ENCODE results near the gene RPL29.
A peak's percentile ranks its signal among the peaks of the same experiment; 100 is the strongest.

RPL29 gene

DNA sequence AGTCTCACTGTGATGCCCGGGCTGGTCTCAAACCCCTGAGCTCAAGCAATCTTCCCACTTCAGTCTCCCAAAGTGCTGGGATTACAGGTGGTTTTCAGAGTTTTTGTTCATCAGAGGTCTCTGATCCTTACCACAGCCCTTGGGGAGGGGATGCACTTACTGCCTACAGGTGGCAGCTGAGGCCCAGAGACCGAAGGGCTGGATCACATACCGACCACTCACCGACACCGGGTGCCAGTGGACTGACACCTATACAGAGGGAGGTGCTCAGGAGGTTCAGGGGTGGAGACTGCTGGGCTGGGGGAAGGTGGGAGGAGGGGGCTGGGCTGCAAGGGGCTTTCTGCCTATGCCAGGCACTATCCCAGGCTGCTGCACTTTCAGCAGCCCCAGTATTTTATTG is 41.1 kb upstream of the RPL29 start:
- TF ChIP-seq, protein P1, sequence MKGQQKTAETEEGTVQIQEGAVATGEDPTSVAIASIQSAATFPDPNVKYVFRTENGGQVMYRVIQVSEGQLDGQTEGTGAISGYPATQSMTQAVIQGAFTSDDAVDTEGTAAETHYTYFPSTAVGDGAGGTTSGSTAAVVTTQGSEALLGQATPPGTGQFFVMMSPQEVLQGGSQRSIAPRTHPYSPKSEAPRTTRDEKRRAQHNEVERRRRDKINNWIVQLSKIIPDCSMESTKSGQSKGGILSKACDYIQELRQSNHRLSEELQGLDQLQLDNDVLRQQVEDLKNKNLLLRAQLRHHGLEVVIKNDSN (IDR thresholded peaks at IDR 0.05), result no peak
- peak; percentile 22 for TF ChIP-seq RAD21 (IDR thresholded peaks at IDR 0.05; ENCODE audit: low read depth)

GRCh38 chr3:52036222-52036694 is 40.6 kb upstream of the RPL29 start:
- TF ChIP-seq TAF1 (IDR thresholded peaks at IDR 0.05; ENCODE audit: low read depth) (no peak), TEAD4 (IDR thresholded peaks at IDR 0.05) (no peak), CEBPB (IDR thresholded peaks at IDR 0.05) (no peak), CREB1 (IDR thresholded peaks at IDR 0.05; ENCODE audit: low read depth) (no peak), MAX (IDR thresholded peaks at IDR 0.05) (no peak), NFIC (IDR thresholded peaks at IDR 0.05) (no peak)

DNA sequence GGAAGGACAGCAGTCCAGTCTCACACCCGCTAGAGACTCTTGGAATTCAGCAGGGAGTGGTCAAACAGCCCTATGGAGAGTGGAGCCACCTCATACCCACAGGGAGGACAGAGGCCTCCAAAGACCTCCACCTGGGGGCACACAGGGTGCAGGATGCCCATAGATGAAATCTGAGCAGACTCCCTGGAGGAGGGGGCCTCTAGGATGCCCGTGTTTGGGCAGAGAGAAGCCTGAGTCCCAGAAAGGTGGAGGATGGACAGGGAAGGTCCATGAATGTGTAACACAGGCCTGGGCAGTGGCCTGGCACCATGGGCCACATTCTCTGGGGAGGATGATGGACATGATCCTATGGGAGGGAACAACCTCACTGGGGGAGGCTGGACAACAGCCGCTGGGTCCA is 39.0 kb upstream of the RPL29 start:
- TF ChIP-seq YY1 (IDR thresholded peaks at IDR 0.05; ENCODE audit: low read depth) (no peak), EP300 (IDR thresholded peaks at IDR 0.05; ENCODE audit: borderline replicate concordance) (no peak), EGR1 (IDR thresholded peaks at IDR 0.05) (no peak), CREB1 (IDR thresholded peaks at IDR 0.05; ENCODE audit: low read depth) (no peak), TEAD4 (IDR thresholded peaks at IDR 0.05) (no peak), REST (IDR thresholded peaks at IDR 0.05; ENCODE audit: low read depth) (no peak), TAF1 (IDR thresholded peaks at IDR 0.05; ENCODE audit: low read depth) (no peak), CEBPB (IDR thresholded peaks at IDR 0.05) (no peak), NFIC (IDR thresholded peaks at IDR 0.05) (no peak), RAD21 (IDR thresholded peaks at IDR 0.05; ENCODE audit: low read depth) (no peak)

DNA sequence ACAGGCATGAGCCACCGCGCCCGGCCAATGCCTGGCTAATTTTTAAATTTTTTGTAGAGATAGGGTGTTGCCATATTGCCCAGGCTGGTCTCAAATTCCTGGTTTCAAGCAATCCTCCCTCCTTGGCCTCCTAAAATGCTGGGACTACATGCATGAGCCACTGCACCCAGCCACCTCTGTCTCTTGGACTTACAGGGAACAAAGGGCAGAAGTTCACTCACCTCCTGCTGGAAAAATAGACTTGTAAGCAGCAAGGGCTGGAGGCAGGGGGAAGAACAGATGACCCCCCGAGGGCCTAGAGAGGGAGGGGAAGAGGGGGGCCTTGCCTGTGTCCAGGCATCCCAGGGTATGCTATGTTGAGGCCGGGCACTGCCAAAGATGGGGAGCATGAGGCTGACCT is 38.5 kb upstream of the RPL29 start:
- TF ChIP-seq EGR1 (IDR thresholded peaks at IDR 0.05) (no peak), FOXM1 (IDR thresholded peaks at IDR 0.05; ENCODE audit: borderline replicate concordance, low read depth) (no peak), CEBPB (IDR thresholded peaks at IDR 0.05) (no peak), YY1 (IDR thresholded peaks at IDR 0.05; ENCODE audit: low read depth) (no peak)

- TF ChIP-seq YY1 (IDR thresholded peaks at IDR 0.05; ENCODE audit: low read depth) (no peak), EGR1 (IDR thresholded peaks at IDR 0.05) (no peak), REST (IDR thresholded peaks at IDR 0.05; ENCODE audit: low read depth) (no peak), CEBPB (IDR thresholded peaks at IDR 0.05) (no peak)
These were observed 37.2 kb upstream of the RPL29 start for GRCh38 chr3:52032702-52033408.

DNA sequence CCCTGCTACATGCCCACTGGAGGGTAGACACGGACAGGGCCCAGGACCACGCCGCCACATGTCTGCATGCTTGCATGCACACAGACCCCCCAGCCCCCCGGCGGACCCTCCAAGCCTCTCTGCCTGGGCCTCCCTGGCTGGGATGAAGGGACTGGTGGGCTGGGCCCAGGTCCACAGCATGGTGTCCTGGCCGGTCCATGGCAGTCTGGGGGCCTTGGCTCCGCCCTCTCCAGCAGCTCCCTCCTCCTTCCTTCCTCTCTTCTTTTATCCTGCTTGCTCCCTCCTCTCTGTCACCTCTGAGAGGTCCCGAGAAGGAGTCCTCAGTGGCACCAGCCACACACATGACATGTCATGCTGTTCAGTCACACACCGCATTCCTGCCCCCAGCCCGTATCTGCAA is 36.2 kb upstream of the RPL29 start:
- TF ChIP-seq YY1 (IDR thresholded peaks at IDR 0.05; ENCODE audit: low read depth), result no peak
- no peak for TF ChIP-seq TCF12 (IDR thresholded peaks at IDR 0.05; ENCODE audit: low read depth)
- no peak for TF ChIP-seq CREB1 (IDR thresholded peaks at IDR 0.05; ENCODE audit: low read depth)
- no peak for TF ChIP-seq EP300 (IDR thresholded peaks at IDR 0.05; ENCODE audit: borderline replicate concordance)
- no peak for TF ChIP-seq CEBPB (IDR thresholded peaks at IDR 0.05)
- TF ChIP-seq REST (IDR thresholded peaks at IDR 0.05; ENCODE audit: low read depth), result no peak
- no peak for TF ChIP-seq ZBTB7A (IDR thresholded peaks at IDR 0.05; ENCODE audit: low read depth)
- TF ChIP-seq EGR1 (IDR thresholded peaks at IDR 0.05), result no peak
- no peak for TF ChIP-seq FOXM1 (IDR thresholded peaks at IDR 0.05; ENCODE audit: borderline replicate concordance, low read depth)
- no peak for TF ChIP-seq MAX (IDR thresholded peaks at IDR 0.05)
- TF ChIP-seq, protein P1 (IDR thresholded peaks at IDR 0.05), result no peak
- no peak for TF ChIP-seq RAD21 (IDR thresholded peaks at IDR 0.05; ENCODE audit: low read depth)
- no peak for TF ChIP-seq TEAD4 (IDR thresholded peaks at IDR 0.05)
